ENCODE data around the gene ARV1.

The ARV1 gene

GRCh38 chr1:230977761-230978490 lies 968 bp upstream of the ARV1 start:
- Histone ChIP-seq H2BK15ac (replicated peaks; ENCODE audit: low read depth) (no peak overlapping the region), H2BK5ac (ENCODE audit: low read length) (no peak overlapping the region), H3K4me1 (ENCODE audit: control insufficient read depth, low read depth, low read length) (peaks cover 3% of the 10 kb centered on the region), H3K23ac (ENCODE audit: low read length) (no peak overlapping the region), H3K18ac (ENCODE audit: low read length) (peak overlapping the region; percentile 45), H3K27ac (ENCODE audit: low read depth, low read length) (peak overlapping the region; percentile 38), H3K79me1 (ENCODE audit: low read length) (peaks cover 2% of the 10 kb centered on the region), H3K4me2 (ENCODE audit: low read length) (peak overlapping the region; percentile 85), H3K36me3 (ENCODE audit: control insufficient read depth, insufficient read depth, low read length) (no peaks in the 10 kb centered on the region), H3K4me3 (ENCODE audit: low read length) (peak overlapping the region; percentile 71), H2AK5ac (ENCODE audit: low read length) (no peak overlapping the region), H4K5ac (ENCODE audit: low read length) (no peak overlapping the region), H2BK120ac (ENCODE audit: low read depth, low read length) (no peak overlapping the region), H3K56ac (ENCODE audit: low read length) (peak overlapping the region; percentile 89), H3K27me3 (ENCODE audit: insufficient read depth, low read length, poor library complexity) (no peaks in the 10 kb centered on the region), H4K8ac (ENCODE audit: low read depth, low read length) (no peak overlapping the region), H3K79me2 (ENCODE audit: control insufficient read depth, insufficient read depth, low read length) (no peaks in the 10 kb centered on the region), H3K4ac (ENCODE audit: low read depth, low read length) (peak overlapping the region; percentile 56), H3K9ac (ENCODE audit: low read length) (peak overlapping the region; percentile 70)
- DNase-seq: peak; percentile 38
- no CpG with 5 or more reads among the region's 52 CpGs for WGBS (ENCODE audit: extremely low coverage, insufficient coverage, low lambda C conversion rate)

- Histone ChIP-seq H3K4me1 (ENCODE audit: control insufficient read depth, low read depth, low read length) (peaks cover 3% of the 10 kb centered on the region), H3K4me2 (ENCODE audit: low read length) (peak overlapping the region; percentile 74), H3K9ac (ENCODE audit: low read length) (peak overlapping the region; percentile 84), H4K5ac (ENCODE audit: low read length) (no peak overlapping the region), H2BK15ac (replicated peaks; ENCODE audit: low read depth) (no peak overlapping the region), H3K79me1 (ENCODE audit: low read length) (peaks cover 2% of the 10 kb centered on the region), H4K8ac (ENCODE audit: low read depth, low read length) (no peak overlapping the region), H2BK5ac (ENCODE audit: low read length) (no peak overlapping the region), H3K4me3 (ENCODE audit: low read length) (peak overlapping the region; percentile 89), H2BK120ac (ENCODE audit: low read depth, low read length) (no peak overlapping the region), H3K79me2 (ENCODE audit: control insufficient read depth, insufficient read depth, low read length) (no peaks in the 10 kb centered on the region), H3K56ac (ENCODE audit: low read length) (peak overlapping the region; percentile 95), H2AK5ac (ENCODE audit: low read length) (no peak overlapping the region), H3K27ac (ENCODE audit: low read depth, low read length) (no peak overlapping the region), H3K18ac (ENCODE audit: low read length) (no peak overlapping the region), H3K27me3 (ENCODE audit: insufficient read depth, low read length, poor library complexity) (no peaks in the 10 kb centered on the region), H3K36me3 (ENCODE audit: control insufficient read depth, insufficient read depth, low read length) (no peaks in the 10 kb centered on the region), H3K4ac (ENCODE audit: low read depth, low read length) (no peak overlapping the region), H3K23ac (ENCODE audit: low read length) (no peak overlapping the region)
- WGBS (ENCODE audit: extremely low coverage, insufficient coverage, low lambda C conversion rate): no CpG with 5 or more reads among the region's 12 CpGs
- DNase-seq: no peak
These were observed 459 bp downstream of the ARV1 start for GRCh38 chr1:230979389-230979716.

- Histone ChIP-seq H3K23ac (ENCODE audit: low read length) (no peak overlapping the region), H3K4me1 (ENCODE audit: control insufficient read depth, low read depth, low read length) (peaks cover 4% of the 10 kb centered on the region), H3K18ac (ENCODE audit: low read length) (no peak overlapping the region), H4K8ac (ENCODE audit: low read depth, low read length) (no peak overlapping the region), H3K9ac (ENCODE audit: low read length) (no peak overlapping the region), H4K5ac (ENCODE audit: low read length) (no peak overlapping the region), H3K4me2 (ENCODE audit: low read length) (no peak overlapping the region), H2BK15ac (replicated peaks; ENCODE audit: low read depth) (no peak overlapping the region), H2BK120ac (ENCODE audit: low read depth, low read length) (no peak overlapping the region), H2BK5ac (ENCODE audit: low read length) (no peak overlapping the region), H3K56ac (ENCODE audit: low read length) (no peak overlapping the region), H3K27me3 (ENCODE audit: insufficient read depth, low read length, poor library complexity) (no peaks in the 10 kb centered on the region), H3K36me3 (ENCODE audit: control insufficient read depth, insufficient read depth, low read length) (no peaks in the 10 kb centered on the region), H3K4me3 (ENCODE audit: low read length) (no peak overlapping the region), H3K79me1 (ENCODE audit: low read length) (peaks cover 2% of the 10 kb centered on the region), H3K27ac (ENCODE audit: low read depth, low read length) (no peak overlapping the region), H2AK5ac (ENCODE audit: low read length) (no peak overlapping the region), H3K79me2 (ENCODE audit: control insufficient read depth, insufficient read depth, low read length) (no peaks in the 10 kb centered on the region), H3K4ac (ENCODE audit: low read depth, low read length) (no peak overlapping the region)
- WGBS (ENCODE audit: extremely low coverage, insufficient coverage, low lambda C conversion rate): no CpG with 5 or more reads among the region's 4 CpGs
- no peak for DNase-seq
These were observed 1.1 kb downstream of the ARV1 start for GRCh38 chr1:230979952-230980351.

GRCh38 chr1:230982696-230983095 lies 3.8 kb downstream of the ARV1 start:
- Histone ChIP-seq H3K79me1 (ENCODE audit: low read length) (peaks cover 2% of the 10 kb centered on the region), H3K27me3 (ENCODE audit: insufficient read depth, low read length, poor library complexity) (no peaks in the 10 kb centered on the region), H3K9ac (ENCODE audit: low read length) (no peak overlapping the region), H3K27ac (ENCODE audit: low read depth, low read length) (no peak overlapping the region), H2AK5ac (ENCODE audit: low read length) (no peak overlapping the region), H3K36me3 (ENCODE audit: control insufficient read depth, insufficient read depth, low read length) (no peaks in the 10 kb centered on the region), H3K23ac (ENCODE audit: low read length) (no peak overlapping the region), H3K4me2 (ENCODE audit: low read length) (no peak overlapping the region), H2BK120ac (ENCODE audit: low read depth, low read length) (no peak overlapping the region), H3K4me1 (ENCODE audit: control insufficient read depth, low read depth, low read length) (peaks cover 6% of the 10 kb centered on the region), H3K79me2 (ENCODE audit: control insufficient read depth, insufficient read depth, low read length) (no peaks in the 10 kb centered on the region), H3K18ac (ENCODE audit: low read length) (no peak overlapping the region), H4K5ac (ENCODE audit: low read length) (no peak overlapping the region), H3K4ac (ENCODE audit: low read depth, low read length) (no peak overlapping the region), H3K56ac (ENCODE audit: low read length) (no peak overlapping the region), H3K4me3 (ENCODE audit: low read length) (no peak overlapping the region), H2BK15ac (replicated peaks; ENCODE audit: low read depth) (no peak overlapping the region), H4K8ac (ENCODE audit: low read depth, low read length) (no peak overlapping the region), H2BK5ac (ENCODE audit: low read length) (no peak overlapping the region)
- no CpG with 5 or more reads among the region's 4 CpGs for WGBS (ENCODE audit: extremely low coverage, insufficient coverage, low lambda C conversion rate)
- no peak for DNase-seq

GRCh38 chr1:230983811-230984210 lies 4.9 kb downstream of the ARV1 start:
- no peak overlapping the region for H2BK15ac ChIP-seq (replicated peaks; ENCODE audit: low read depth)
- no peak overlapping the region for H4K8ac ChIP-seq (ENCODE audit: low read depth, low read length)
- H3K79me2 ChIP-seq (ENCODE audit: control insufficient read depth, insufficient read depth, low read length): no peaks in the 10 kb centered on the region
- no peak overlapping the region for H3K9ac ChIP-seq (ENCODE audit: low read length)
- H2AK5ac ChIP-seq (ENCODE audit: low read length): no peak overlapping the region
- H2BK120ac ChIP-seq (ENCODE audit: low read depth, low read length): no peak overlapping the region
- H3K36me3 ChIP-seq (ENCODE audit: control insufficient read depth, insufficient read depth, low read length): no peaks in the 10 kb centered on the region
- peaks cover 6% of the 10 kb centered on the region for H3K4me1 ChIP-seq (ENCODE audit: control insufficient read depth, low read depth, low read length)
- no peak overlapping the region for H2BK5ac ChIP-seq (ENCODE audit: low read length)
- H3K4me3 ChIP-seq (ENCODE audit: low read length): no peak overlapping the region
- H3K27ac ChIP-seq (ENCODE audit: low read depth, low read length): no peak overlapping the region
- DNase-seq: no peak
- no peaks in the 10 kb centered on the region for H3K27me3 ChIP-seq (ENCODE audit: insufficient read depth, low read length, poor library complexity)
- H3K4ac ChIP-seq (ENCODE audit: low read depth, low read length): no peak overlapping the region
- H4K5ac ChIP-seq (ENCODE audit: low read length): no peak overlapping the region
- WGBS (ENCODE audit: extremely low coverage, insufficient coverage, low lambda C conversion rate): no CpG with 5 or more reads among the region's 5 CpGs
- no peak overlapping the region for H3K56ac ChIP-seq (ENCODE audit: low read length)
- peaks cover 2% of the 10 kb centered on the region for H3K79me1 ChIP-seq (ENCODE audit: low read length)
- H3K18ac ChIP-seq (ENCODE audit: low read length): no peak overlapping the region
- H3K23ac ChIP-seq (ENCODE audit: low read length): no peak overlapping the region
- no peak overlapping the region for H3K4me2 ChIP-seq (ENCODE audit: low read length)

Measured in mesendoderm (in vitro differentiated cells).